IPS DF 4.7 (cell line): Measurements from ENCODE around the gene INPP5A.
"Not testable (repeated sequence)": the region's sequence is repeated elsewhere in the genome, so short reads cannot be mapped to it uniquely, and the experiment has no call there.

Experiments
- DNase-seq: peaks from one replicate; pipeline ENCODE4 v3.0.0-alpha.2; 2013; ENCODE audit warnings: low spot score; ENCODE audit errors: extremely low read depth

The INPP5A gene

GRCh38 chr10:132671228-132672154, 133.9 kb downstream of the INPP5A start:
- no peak for DNase-seq

GRCh38 chr10:132673746-132674145, 136.2 kb downstream of the INPP5A start:
- not testable (repeated sequence) for DNase-seq

GRCh38 chr10:132674311-132674710, 136.7 kb downstream of the INPP5A start:
- DNase-seq, result no peak

- DNase-seq, result no peak
These were observed 137.6 kb downstream of the INPP5A start for GRCh38 chr10:132675031-132675740.

- DNase-seq, result no peak
These were observed 138.8 kb downstream of the INPP5A start for GRCh38 chr10:132676193-132676891.

GRCh38 chr10:132677096-132677472, 139.5 kb downstream of the INPP5A start:
- no peak for DNase-seq

- DNase-seq, result no peak
These were observed 140.1 kb downstream of the INPP5A start for GRCh38 chr10:132677473-132678227.

GRCh38 chr10:132678436-132679216, 141.0 kb downstream of the INPP5A start:
- DNase-seq, result no peak

- DNase-seq, result no peak
These were observed 141.6 kb downstream of the INPP5A start for GRCh38 chr10:132679217-132679595.

- no peak for DNase-seq
These were observed 142.1 kb downstream of the INPP5A start for GRCh38 chr10:132679640-132680039.

GRCh38 chr10:132680741-132681140, 143.2 kb downstream of the INPP5A start:
- DNase-seq, result not testable (repeated sequence)

GRCh38 chr10:132681858-132682755, 144.5 kb downstream of the INPP5A start:
- no peak for DNase-seq

- DNase-seq, result no peak
These were observed 146.7 kb downstream of the INPP5A start for GRCh38 chr10:132684164-132684891.

GRCh38 chr10:132685101-132685891, 147.7 kb downstream of the INPP5A start:
- DNase-seq, result no peak

GRCh38 chr10:132685921-132686680, 148.5 kb downstream of the INPP5A start:
- no peak for DNase-seq

- DNase-seq, result no peak
These were observed 149.8 kb downstream of the INPP5A start for GRCh38 chr10:132687181-132687892.
